Fibroblast of lung (primary cell): ENCODE data around the gene MRTO4. TPM values are rescaled to one million over a fixed set of nuclear protein-coding genes. Genes with fewer than 3 reads are reported as not detected.
A peak's percentile ranks its signal among the peaks of the same experiment; 100 is the strongest.

Experiments
- DNase-seq, 2 donors: peaks; one replicate each; pipeline versions ENCODE4 v3.0.0 to v3.0.0-alpha.2; 2010; ENCODE audit warnings: low read depth in 2 of 2
- H2AFZ ChIP-seq: 2 replicates; pipeline ENCODE4 v1.5.1; 2012; ENCODE audit warnings: low read length, control low read depth, inconsistent platforms
- H3K27ac ChIP-seq: 2 replicates; pipeline ENCODE4 v1.5.1; 2011; ENCODE audit warnings: low read length, control low read depth; ENCODE audit not compliant: insufficient read depth
- H3K27me3 ChIP-seq: 2 replicates; pipeline ENCODE4 v1.5.1; 2011; ENCODE audit warnings: mild to moderate bottlenecking, low read length; ENCODE audit not compliant: control insufficient read depth, insufficient read depth
- H3K36me3 ChIP-seq: 2 replicates; pipeline ENCODE4 v1.5.1; 2011; ENCODE audit warnings: low read length; ENCODE audit not compliant: control insufficient read depth, insufficient read depth
- H3K4me1 ChIP-seq: 2 replicates; pipeline ENCODE4 v1.5.1; 2011; ENCODE audit warnings: low read length; ENCODE audit not compliant: control insufficient read depth, insufficient read depth; ENCODE audit errors: extremely low read depth
- H3K4me2 ChIP-seq: 2 replicates; pipeline ENCODE4 v1.5.1; 2011; ENCODE audit warnings: low read length, control low read depth; ENCODE audit not compliant: insufficient read depth; ENCODE audit errors: extremely low read depth
- H3K4me3 ChIP-seq, 4 experiments: fragments of 200-600 bp in 1 of 4; sonication (generic) in 1 of 4; replicated peaks in 1 of 4; 2 replicates each; pipeline ENCODE4 v1.5.1; 2011 to 2016; ENCODE audit warnings: low read length in 4 of 4, low read depth in 3 of 4, mild to moderate bottlenecking in 3 of 4, control low read depth in 2 of 4, inconsistent platforms in 1 of 4, mixed read lengths in 1 of 4; ENCODE audit not compliant: insufficient read depth in 1 of 4; ENCODE audit errors: control extremely low read depth in 1 of 4
- H3K79me2 ChIP-seq: 2 replicates; pipeline ENCODE4 v1.5.1; 2012; ENCODE audit warnings: mild to moderate bottlenecking, low read length, inconsistent platforms; ENCODE audit not compliant: control insufficient read depth, insufficient read depth
- H3K9ac ChIP-seq: 2 replicates; pipeline ENCODE4 v1.5.1; 2011; ENCODE audit warnings: mild to moderate bottlenecking, low read length, control low read depth; ENCODE audit not compliant: insufficient read depth
- H3K9me3 ChIP-seq: 2 replicates; pipeline ENCODE4 v1.5.1; 2012; ENCODE audit warnings: low read depth, low read length; ENCODE audit not compliant: control insufficient read depth, insufficient read depth
- H4K20me1 ChIP-seq: 2 replicates; pipeline ENCODE4 v1.5.1; 2011; ENCODE audit warnings: low read length; ENCODE audit not compliant: control insufficient read depth, insufficient read depth; ENCODE audit errors: extremely low read depth
- CTCF ChIP-seq, 2 donors: IDR thresholded peaks in 1 of 2; conservative IDR thresholded peaks in 1 of 2; 1 replicate in 1 of 2; 2 replicates in 1 of 2; pipeline ENCODE4 v1.5.1; 2011 to 2012; ENCODE audit warnings: low read length in 2 of 2, control low read depth in 1 of 2, inconsistent platforms in 1 of 2, low read depth in 1 of 2, mild to moderate bottlenecking in 1 of 2
- EZH2 ChIP-seq: IDR thresholded peaks from 2 replicates; pipeline ENCODE4 v1.5.1; 2012; ENCODE audit warnings: low read length, control low read depth, mild to moderate bottlenecking; ENCODE audit errors: missing control alignments
- polyA plus RNA-seq, 2 donors: library from polyadenylated mRNA; depleted of rRNA in 1 of 2; stranded (reverse) in 1 of 2; unstranded in 1 of 2; fragments of >200 nt; gene quantifications; 2 replicates each; pipeline ENCODE4 v1.2.1, GENCODE V29; 2011 to 2012; ENCODE audit warnings: missing spikeins in 1 of 2
- total RNA-seq: library from RNA; depleted of rRNA; stranded (reverse); fragments of >200 nt; gene quantifications from 2 replicates; pipeline ENCODE4 v1.2.1, GENCODE V29; 2014

Gene MRTO4
- total and polyA plus RNA-seq, 2 donors (not counting 1 experiment from before 2014, with no cell fraction given): 12.6 to 28.6 TPM

DNA sequence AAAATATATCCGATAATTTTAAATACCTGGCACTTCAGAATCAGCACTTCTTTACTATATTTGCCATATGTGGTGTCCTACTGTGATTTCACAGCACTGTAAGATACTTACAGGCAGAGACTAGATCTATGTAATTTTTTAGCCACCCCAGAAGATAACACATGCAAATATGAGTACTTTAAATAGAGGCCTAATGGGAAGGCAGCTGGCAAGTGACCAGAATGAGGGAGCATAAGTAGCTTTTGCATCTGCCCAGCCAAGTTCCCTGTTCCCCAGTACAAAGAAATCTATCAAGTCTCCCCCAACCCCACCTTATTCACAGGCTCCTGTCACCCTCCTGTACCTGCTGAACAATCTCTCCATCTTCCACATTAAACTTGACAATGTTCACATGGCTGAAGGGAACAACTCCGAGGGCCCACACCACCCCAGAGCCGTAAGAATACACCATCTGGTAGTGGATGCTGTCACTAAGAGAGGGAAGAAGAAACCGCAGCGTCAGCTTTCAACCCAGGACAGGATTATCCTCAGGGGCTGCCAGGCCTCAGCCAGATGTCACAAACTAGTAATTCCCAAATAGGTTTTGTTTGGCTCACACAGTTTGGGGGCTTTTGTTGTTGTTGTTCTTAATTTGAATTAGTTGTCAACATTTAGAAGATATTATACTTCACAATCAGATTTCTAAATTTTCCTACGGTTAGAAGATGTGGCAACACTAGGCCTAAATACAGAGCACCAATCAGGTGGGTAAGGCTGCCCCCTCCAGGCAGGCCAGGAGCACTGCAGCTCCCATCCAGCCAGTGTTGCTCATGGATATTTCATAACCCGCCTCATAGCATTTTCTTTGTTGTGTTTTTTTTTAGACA lies 10.7 kb upstream of the MRTO4 start:
- Histone ChIP-seq H3K36me3 (peaks cover 24% of the 10 kb centered on the region), H3K27ac (peak overlapping the region; percentile 51), H3K9me3 (no peaks in the 10 kb centered on the region), H3K9ac (peak overlapping the region; percentile 26), H3K79me2 (peaks cover 2% of the 10 kb centered on the region), H4K20me1 (no peaks in the 10 kb centered on the region), H3K4me3 (no peak overlapping the region), H3K27me3 (no peaks in the 10 kb centered on the region), H3K4me1 (no peaks in the 10 kb centered on the region), H3K4me2 (no peak overlapping the region), H2AFZ (no peak overlapping the region)
- TF ChIP-seq EZH2 (no peak), CTCF (conservative IDR thresholded peaks at IDR 0.05 in 1 of 2, IDR thresholded peaks at IDR 0.05 in 1 of 2; ENCODE audit: low read depth in 1 of 2, low read length in 2 of 2) (peak; percentile 89 to 97)
- DNase-seq: peak; percentile 44 to 76

DNA sequence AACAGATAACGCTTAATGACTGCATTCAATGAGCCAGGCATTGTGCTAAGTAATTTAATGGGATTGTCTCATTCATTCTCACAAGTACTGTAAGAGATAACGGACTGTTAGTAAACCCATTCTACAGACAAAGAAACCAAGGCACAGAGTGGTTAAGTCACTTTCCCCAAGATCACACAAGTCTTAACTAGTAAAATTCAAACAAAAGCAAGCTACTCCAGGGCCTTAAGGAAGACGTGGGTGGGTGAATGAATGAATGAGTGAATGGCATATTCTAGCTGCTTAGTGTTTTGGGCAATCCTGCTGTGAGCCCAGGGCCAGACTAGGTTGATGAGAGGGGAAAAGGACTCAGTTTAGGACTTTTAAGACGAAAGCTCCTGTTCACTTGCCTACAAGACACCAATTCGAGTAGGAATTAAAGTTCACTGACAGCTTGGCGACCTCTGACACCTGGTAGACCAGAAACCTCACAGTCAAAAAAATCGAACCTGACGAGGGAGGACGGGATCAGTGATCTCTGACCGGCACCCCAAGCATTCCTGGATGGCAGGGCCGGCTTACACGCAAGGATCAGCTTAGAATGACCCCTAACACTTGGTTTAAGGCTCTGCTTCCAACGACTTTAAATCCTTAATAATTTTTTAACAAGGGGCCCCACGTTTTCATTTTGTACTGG lies 838 bp upstream of the MRTO4 start:
- peak overlapping the region; percentile 72 for H3K4me2 ChIP-seq
- DNase-seq: no peak
- H3K36me3 ChIP-seq: no peaks in the 10 kb centered on the region
- no peaks in the 10 kb centered on the region for H3K27me3 ChIP-seq
- H3K9ac ChIP-seq: peak overlapping the region; percentile 94
- no peaks in the 10 kb centered on the region for H3K9me3 ChIP-seq
- H3K4me3 ChIP-seq: peak overlapping the region; percentile 72 to 99 (median 84)
- no peaks in the 10 kb centered on the region for H4K20me1 ChIP-seq
- peaks cover 6% of the 10 kb centered on the region for H3K4me1 ChIP-seq
- no peak for TF ChIP-seq EZH2
- no peak for TF ChIP-seq CTCF (conservative IDR thresholded peaks at IDR 0.05 in 1 of 2, IDR thresholded peaks at IDR 0.05 in 1 of 2; ENCODE audit: low read depth in 1 of 2, low read length in 2 of 2)
- peak overlapping the region; percentile 87 for H3K27ac ChIP-seq
- H3K79me2 ChIP-seq: peaks cover 78% of the 10 kb centered on the region
- peak overlapping the region; percentile 91 for H2AFZ ChIP-seq

GRCh38 chr1:19254416-19254815 lies 2.8 kb downstream of the MRTO4 start:
- no peak for DNase-seq
- H3K4me3 ChIP-seq: no peak overlapping the region
- no peak overlapping the region for H3K4me2 ChIP-seq
- no peak overlapping the region for H3K27ac ChIP-seq
- peaks cover 13% of the 10 kb centered on the region for H3K36me3 ChIP-seq
- no peak overlapping the region for H2AFZ ChIP-seq
- TF ChIP-seq EZH2 (no peak), CTCF (conservative IDR thresholded peaks at IDR 0.05 in 1 of 2, IDR thresholded peaks at IDR 0.05 in 1 of 2; ENCODE audit: low read depth in 1 of 2, low read length in 2 of 2) (no peak)
- H3K9ac ChIP-seq: no peak overlapping the region
- no peaks in the 10 kb centered on the region for H4K20me1 ChIP-seq
- no peaks in the 10 kb centered on the region for H3K9me3 ChIP-seq
- peaks cover 58% of the 10 kb centered on the region for H3K79me2 ChIP-seq
- H3K27me3 ChIP-seq: no peaks in the 10 kb centered on the region
- peaks cover 6% of the 10 kb centered on the region for H3K4me1 ChIP-seq
